ENCODE data around the gene POU2F2. TPM values are rescaled to one million over a fixed set of nuclear protein-coding genes. Genes with fewer than 3 reads are reported as not detected.

The POU2F2 gene
- total RNA-seq, 4 donors from 2014 or later, result 0.55 to 244 (median 0.71) TPM

DNA sequence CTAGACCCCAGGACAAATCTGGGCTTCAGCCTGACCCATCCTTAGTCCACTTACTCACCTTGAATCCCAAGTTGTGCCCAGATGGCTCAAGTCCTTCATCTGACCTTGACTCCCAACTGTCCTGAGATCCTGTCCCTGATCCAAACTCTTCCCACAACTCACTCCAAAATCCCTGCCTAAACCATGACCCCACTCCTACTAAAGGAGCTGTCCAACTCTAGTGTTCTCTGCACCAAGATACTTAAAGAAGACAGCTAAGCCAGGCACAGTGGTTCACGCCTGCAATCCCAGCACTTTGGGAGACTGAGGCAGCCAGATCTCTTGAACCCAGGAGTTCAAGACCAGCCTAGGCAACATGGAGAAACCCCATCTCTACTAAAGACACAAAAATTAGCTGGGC lies 8.5 kb downstream of the POU2F2 start:
- no peaks in the 10 kb centered on the region for H3K9me3 ChIP-seq
- TF ChIP-seq POLR2A (IDR thresholded peaks at IDR 0.05), result no peak
- peaks cover 3% of the 10 kb centered on the region for H3K27me3 ChIP-seq
- H3K4me3 ChIP-seq, result no peak overlapping the region
- H3K27ac ChIP-seq, result no peak overlapping the region
- no peak for DNase-seq (ENCODE audit: low spot score in 2 of 2)
- no peaks in the 10 kb centered on the region for H3K36me3 ChIP-seq
- 100% methylated on average over 1 of the region's 1 CpG for WGBS
- peaks cover 16% of the 10 kb centered on the region for H3K4me1 ChIP-seq

DNA sequence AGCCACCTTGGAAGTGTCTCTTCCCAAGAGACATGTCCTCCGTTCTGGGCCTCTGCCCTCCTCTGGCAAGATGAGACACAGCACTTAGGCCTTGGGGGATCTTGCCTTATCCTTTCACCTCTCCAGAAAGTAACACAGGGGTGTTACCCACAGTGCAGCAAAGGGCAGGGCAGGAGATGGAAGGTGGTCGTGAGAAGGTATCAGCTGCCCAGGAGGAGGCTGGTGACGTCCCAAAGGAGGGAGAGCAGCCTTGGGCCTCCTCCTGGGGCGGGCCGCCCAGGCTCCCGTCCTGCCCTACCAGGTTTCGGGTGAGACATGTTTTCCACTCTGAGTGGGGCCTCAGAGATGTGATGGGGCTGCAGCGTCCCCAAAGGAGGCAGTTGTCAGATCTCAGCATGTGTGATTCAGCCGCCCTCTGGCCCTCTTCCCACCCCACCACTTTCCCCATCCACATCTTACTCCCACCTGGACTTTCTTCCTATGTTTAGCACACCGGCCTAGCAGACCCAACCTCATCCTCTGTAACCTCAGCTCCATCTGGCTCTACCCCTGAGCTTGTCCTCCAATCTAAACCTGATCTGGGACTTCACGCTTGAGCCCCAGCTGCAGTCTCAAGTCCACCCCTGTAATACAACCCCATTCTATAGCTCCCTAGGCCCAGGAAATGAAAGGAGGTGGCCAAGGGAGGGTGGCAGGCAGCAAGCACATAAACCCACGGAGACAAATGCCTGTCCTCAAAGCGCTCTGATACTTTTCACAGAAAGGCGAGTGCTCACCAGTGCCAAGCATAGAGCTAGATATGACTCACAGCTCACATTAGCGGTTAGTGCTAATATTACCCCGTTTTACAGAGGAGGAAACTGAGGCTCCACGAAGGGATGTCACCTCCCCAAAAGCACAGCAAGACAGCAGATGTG lies 9.3 kb downstream of the POU2F2 start:
- H3K9me3 ChIP-seq, result no peaks in the 10 kb centered on the region
- no peak overlapping the region for H3K4me3 ChIP-seq
- peaks cover 3% of the 10 kb centered on the region for H3K27me3 ChIP-seq
- WGBS, result 78% methylated on average over 17 of the region's 17 CpGs
- H3K4me1 ChIP-seq, result peaks cover 16% of the 10 kb centered on the region
- no peak for TF ChIP-seq POLR2A (IDR thresholded peaks at IDR 0.05)
- TF ChIP-seq EP300 (IDR thresholded peaks at IDR 0.05), result no peak
- no peak for TF ChIP-seq POLR2AphosphoS5 (IDR thresholded peaks at IDR 0.05)
- TF ChIP-seq, protein P1, sequence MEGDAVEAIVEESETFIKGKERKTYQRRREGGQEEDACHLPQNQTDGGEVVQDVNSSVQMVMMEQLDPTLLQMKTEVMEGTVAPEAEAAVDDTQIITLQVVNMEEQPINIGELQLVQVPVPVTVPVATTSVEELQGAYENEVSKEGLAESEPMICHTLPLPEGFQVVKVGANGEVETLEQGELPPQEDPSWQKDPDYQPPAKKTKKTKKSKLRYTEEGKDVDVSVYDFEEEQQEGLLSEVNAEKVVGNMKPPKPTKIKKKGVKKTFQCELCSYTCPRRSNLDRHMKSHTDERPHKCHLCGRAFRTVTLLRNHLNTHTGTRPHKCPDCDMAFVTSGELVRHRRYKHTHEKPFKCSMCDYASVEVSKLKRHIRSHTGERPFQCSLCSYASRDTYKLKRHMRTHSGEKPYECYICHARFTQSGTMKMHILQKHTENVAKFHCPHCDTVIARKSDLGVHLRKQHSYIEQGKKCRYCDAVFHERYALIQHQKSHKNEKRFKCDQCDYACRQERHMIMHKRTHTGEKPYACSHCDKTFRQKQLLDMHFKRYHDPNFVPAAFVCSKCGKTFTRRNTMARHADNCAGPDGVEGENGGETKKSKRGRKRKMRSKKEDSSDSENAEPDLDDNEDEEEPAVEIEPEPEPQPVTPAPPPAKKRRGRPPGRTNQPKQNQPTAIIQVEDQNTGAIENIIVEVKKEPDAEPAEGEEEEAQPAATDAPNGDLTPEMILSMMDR (IDR thresholded peaks at IDR 0.05), result no peak
- no peak overlapping the region for H3K27ac ChIP-seq
- DNase-seq (ENCODE audit: low spot score in 2 of 2), result no peak
- H3K36me3 ChIP-seq, result no peaks in the 10 kb centered on the region

DNA sequence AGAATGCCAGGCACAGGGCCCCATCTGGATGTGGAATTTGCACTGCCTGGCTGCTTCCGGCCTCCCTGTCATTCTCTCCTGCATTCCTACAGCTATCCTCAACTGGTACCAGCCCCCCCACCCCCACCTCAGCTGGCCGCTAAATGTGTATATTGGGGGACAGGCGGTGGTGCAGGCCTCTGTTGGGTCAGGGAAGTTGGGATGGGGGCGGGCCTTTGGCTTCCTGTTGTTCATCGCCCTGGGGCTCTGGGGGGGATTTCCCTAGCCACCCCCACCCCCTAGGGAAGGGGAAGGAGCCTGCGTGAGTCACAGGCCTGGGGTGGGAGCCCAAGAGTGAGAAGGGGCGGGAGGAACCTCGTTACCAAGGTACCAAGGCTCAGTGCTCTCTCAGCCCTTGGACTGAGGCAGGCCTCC lies 10.6 kb downstream of the POU2F2 start:
- no peaks in the 10 kb centered on the region for H3K36me3 ChIP-seq
- no peak overlapping the region for H3K27ac ChIP-seq
- H3K4me1 ChIP-seq, result peaks cover 16% of the 10 kb centered on the region
- no peak for DNase-seq (ENCODE audit: low spot score in 2 of 2)
- no peak for TF ChIP-seq EP300 (IDR thresholded peaks at IDR 0.05)
- TF ChIP-seq, protein P1 (IDR thresholded peaks at IDR 0.05), result no peak
- no peak for TF ChIP-seq POLR2A (IDR thresholded peaks at IDR 0.05)
- no peak for TF ChIP-seq POLR2AphosphoS5 (IDR thresholded peaks at IDR 0.05)
- no peak overlapping the region for H3K4me3 ChIP-seq
- H3K27me3 ChIP-seq, result peaks cover 3% of the 10 kb centered on the region
- 20% methylated on average over 8 of the region's 8 CpGs for WGBS
- H3K9me3 ChIP-seq, result no peaks in the 10 kb centered on the region

DNA sequence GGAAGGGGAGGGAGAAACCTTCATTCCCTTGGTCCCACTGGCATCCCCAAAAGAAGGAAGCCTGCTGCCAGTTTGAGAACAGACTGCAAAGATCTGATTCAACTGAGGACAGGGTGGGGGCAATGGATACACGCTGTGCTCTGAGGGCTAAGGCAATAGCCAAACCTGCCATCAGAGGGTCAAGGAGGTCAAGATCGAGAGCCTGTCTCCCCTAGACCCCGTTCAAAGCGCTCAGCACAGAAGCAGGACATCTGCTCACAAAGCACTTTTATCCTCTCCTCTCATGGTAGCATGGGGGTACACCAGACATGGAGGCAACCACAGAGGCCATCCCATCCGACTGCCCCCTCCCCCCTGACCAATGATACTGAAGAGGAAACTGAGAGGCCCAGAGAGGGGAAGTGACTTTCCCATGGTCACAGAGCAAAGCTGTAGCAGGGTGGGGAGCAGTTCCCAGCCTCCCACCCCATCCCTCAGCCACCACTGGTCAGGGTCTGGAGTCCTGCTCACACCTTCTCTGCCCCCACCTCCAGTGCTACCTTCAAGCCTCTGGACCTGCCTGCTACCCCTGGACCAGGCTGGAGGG lies 11.1 kb downstream of the POU2F2 start:
- no peak overlapping the region for H3K4me3 ChIP-seq
- H3K27ac ChIP-seq, result no peak overlapping the region
- DNase-seq (ENCODE audit: low spot score in 2 of 2), result no peak
- peaks cover 3% of the 10 kb centered on the region for H3K27me3 ChIP-seq
- no peak for TF ChIP-seq POLR2AphosphoS5 (IDR thresholded peaks at IDR 0.05)
- no peak for TF ChIP-seq EP300 (IDR thresholded peaks at IDR 0.05)
- no peak for TF ChIP-seq POLR2A (IDR thresholded peaks at IDR 0.05)
- TF ChIP-seq, protein P1 (IDR thresholded peaks at IDR 0.05), result no peak
- 60% methylated on average over 5 of the region's 5 CpGs for WGBS
- no peaks in the 10 kb centered on the region for H3K9me3 ChIP-seq
- H3K36me3 ChIP-seq, result no peaks in the 10 kb centered on the region
- H3K4me1 ChIP-seq, result peaks cover 16% of the 10 kb centered on the region

DNA sequence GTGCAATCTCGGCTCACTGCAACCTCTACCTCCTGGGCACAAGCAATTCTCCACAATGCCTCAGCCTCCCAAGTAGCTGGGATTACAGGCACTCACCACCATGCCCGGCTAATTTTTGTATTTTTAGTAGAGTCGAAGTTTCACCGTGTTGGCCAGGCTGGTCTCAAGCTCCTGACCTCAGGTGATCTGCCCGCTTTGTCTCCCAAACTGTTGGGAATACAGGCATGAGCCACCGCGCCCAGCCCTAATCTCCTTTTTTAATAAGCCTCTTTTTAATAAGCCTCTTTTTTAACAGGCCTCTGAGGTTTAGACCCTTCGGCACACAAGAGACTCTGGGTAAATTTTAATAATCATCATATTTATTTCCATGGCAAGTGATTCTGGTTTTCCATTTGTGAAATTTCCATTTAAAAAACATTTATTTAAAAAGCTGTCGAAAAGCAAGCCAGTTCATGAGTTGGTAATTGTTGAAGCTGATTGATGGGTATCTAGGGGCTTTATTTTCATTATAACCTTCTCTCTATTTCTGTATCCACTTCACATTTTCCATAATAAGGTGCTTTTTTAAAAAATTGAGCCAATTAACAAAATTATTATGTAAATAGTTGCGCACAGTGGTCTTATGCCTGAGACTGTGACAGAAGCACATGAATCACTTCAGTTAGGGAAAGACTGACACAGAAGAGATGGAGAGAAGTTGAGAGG lies 11.8 kb downstream of the POU2F2 start:
- WGBS, result 91% methylated on average over 10 of the region's 10 CpGs
- Histone ChIP-seq H3K27ac (no peak overlapping the region), H3K4me3 (no peak overlapping the region), H3K4me1 (peaks cover 16% of the 10 kb centered on the region), H3K36me3 (no peaks in the 10 kb centered on the region), H3K9me3 (no peaks in the 10 kb centered on the region), H3K27me3 (peaks cover 3% of the 10 kb centered on the region)
- TF ChIP-seq EP300 (IDR thresholded peaks at IDR 0.05) (no peak), POLR2AphosphoS5 (IDR thresholded peaks at IDR 0.05) (no peak), POLR2A (IDR thresholded peaks at IDR 0.05) (no peak)
- TF ChIP-seq, protein P1 (IDR thresholded peaks at IDR 0.05), result no peak
- DNase-seq (ENCODE audit: low spot score in 2 of 2), result no peak

Measured in suprapubic skin (tissue), 4 donors.